HT-29 (cell line): ENCODE data around the gene ZFP69B. TPM values are rescaled to one million over a fixed set of nuclear protein-coding genes. Genes with fewer than 3 reads are reported as not detected.

Source experiments
- total RNA-seq: library from RNA; depleted of rRNA; stranded (reverse); fragments of >200 nt; shearing (Covaris generic); gene quantifications from 2 replicates; pipeline ENCODE4 v1.2.3, GENCODE V29; 2014; rRNA removed

Gene ZFP69B
- total RNA-seq, 1 experiment from 2014 or later = 1.3 TPM

Other genes starting within 250 kb of the ZFP69B start
- not detected in 2 replicates for gene TMCO2, start 202.5 kb upstream of the ZFP69B start, total RNA-seq
- gene ZMPSTE24, start 192.2 kb upstream of the ZFP69B start, total RNA-seq = 29.8 and 41.2 TPM in 2 replicates
- 0.25 and 0.89 TPM in 2 replicates for gene COL9A2, start 133.2 kb upstream of the ZFP69B start, total RNA-seq
- gene SMAP2, start 76.7 kb upstream of the ZFP69B start, total RNA-seq = 12.9 and 14.1 TPM in 2 replicates
- 0.20 and 0.37 TPM in 2 replicates for gene ZFP69, start 26.8 kb downstream of the ZFP69B start, total RNA-seq
- 7.7 and 8.7 TPM in 2 replicates for gene EXO5, start 58.3 kb downstream of the ZFP69B start, total RNA-seq
- gene ZNF684, start 81.2 kb downstream of the ZFP69B start, total RNA-seq = 1.2 and 1.4 TPM in 2 replicates
- gene RIMS3, start 215.2 kb downstream of the ZFP69B start, total RNA-seq = 0.05 TPM in 1 of 2 replicates, not detected in the other
- 42.6 and 43.5 TPM in 2 replicates for gene NFYC, start 241.2 kb downstream of the ZFP69B start, total RNA-seq